ENCODE data around the gene HSD11B2.

The HSD11B2 gene

GRCh38 chr16:67443265-67443664, 12.3 kb downstream of the HSD11B2 start:
- Histone ChIP-seq H3K27ac (peak overlapping the region in 1 of 2 donors; percentile 15), H3K4me3 (no peak overlapping the region)
- no peak for TF ChIP-seq CTCF (IDR thresholded peaks at IDR 0.05)
- DNase-seq (ENCODE audit: low spot score): no peak

- no peak overlapping the region for H3K4me3 ChIP-seq
- DNase-seq (ENCODE audit: low spot score): no peak
- TF ChIP-seq CTCF (IDR thresholded peaks at IDR 0.05): no peak
- peak overlapping the region in 1 of 2 donors; percentile 15 for H3K27ac ChIP-seq
These were observed 13.6 kb downstream of the HSD11B2 start for GRCh38 chr16:67444259-67445125.

GRCh38 chr16:67445126-67445426, 14.2 kb downstream of the HSD11B2 start:
- TF ChIP-seq CTCF (IDR thresholded peaks at IDR 0.05): no peak
- Histone ChIP-seq H3K4me3 (no peak overlapping the region), H3K27ac (no peak overlapping the region)
- no peak for DNase-seq (ENCODE audit: low spot score)

DNA sequence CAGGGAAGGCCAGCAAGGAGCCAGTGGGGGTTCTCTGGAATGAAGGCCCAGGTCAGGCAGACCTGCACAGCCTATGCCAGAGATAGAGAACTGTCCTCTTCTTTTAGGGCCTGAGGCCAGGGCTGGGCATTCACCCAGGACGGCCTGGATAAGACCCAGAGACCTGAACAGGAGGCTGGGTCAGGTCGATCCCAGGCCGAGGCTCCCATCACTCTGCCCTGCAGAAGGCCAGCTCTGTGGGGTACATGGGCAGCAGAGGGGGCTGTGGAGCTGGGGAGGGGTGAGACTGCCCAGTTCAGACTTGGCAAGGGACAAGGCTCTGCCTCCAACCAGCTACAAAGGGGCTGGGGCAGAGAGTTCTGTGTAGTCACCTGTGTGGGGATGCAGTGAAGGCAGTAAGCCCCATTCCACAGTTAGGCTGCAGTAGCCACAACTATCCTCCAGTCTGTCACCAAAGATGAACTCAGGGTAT, 14.6 kb downstream of the HSD11B2 start:
- no peak overlapping the region for H3K4me3 ChIP-seq
- no peak overlapping the region for H3K27ac ChIP-seq
- no peak for TF ChIP-seq CTCF (IDR thresholded peaks at IDR 0.05)
- no peak for DNase-seq (ENCODE audit: low spot score)

DNA sequence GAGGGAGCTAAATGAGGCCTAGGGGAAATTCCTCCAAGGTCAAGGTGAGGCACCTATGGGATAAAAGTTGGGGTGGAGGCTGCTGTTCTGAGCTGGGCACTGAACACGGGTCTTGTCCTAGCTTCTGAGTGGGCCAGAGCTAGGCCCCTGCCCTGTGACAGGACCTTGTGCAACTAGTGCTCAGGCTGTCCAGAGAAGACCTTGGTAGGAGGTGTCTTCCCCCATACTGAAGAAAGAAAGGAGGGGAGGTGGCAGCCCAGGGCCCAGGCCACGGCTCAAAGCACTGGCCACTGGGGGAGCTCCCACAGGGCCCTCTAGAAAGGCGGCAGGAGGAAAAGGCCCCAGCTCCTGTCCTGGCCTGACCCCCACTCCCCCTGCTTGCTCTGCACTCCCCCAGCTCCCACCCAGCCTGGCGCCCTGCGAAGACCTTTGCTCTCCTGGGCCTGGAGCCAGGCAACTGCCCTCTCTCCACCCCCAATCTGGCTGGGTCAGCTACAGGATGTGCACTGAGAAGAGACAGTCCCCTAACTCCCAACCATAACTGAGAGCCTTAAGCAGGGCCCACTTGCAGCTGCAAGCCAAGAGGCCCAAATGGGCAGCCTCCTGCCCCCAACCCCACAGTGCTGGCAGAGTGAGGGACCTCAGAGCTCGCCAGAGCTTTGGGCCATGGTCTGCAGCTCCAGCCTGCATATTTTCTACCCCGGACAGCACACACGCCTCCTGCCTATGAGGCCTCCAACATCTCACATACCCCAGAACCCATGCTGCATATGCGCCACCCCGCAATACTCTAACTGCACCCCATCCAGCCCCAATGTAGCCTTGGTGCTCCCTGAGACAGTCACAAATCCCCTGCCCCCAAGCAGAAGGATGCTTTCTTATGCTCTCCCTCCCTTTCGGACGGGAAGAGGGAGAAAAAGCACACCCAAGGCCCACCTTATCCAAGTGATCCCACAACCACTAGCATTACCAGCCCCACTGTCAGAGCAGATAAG, 15.3 kb downstream of the HSD11B2 start:
- DNase-seq (ENCODE audit: low spot score): no peak
- no peak overlapping the region for H3K27ac ChIP-seq
- no peak for TF ChIP-seq CTCF (IDR thresholded peaks at IDR 0.05)
- no peak overlapping the region for H3K4me3 ChIP-seq

- Histone ChIP-seq H3K4me3 (no peak overlapping the region), H3K27ac (no peak overlapping the region)
- DNase-seq (ENCODE audit: low spot score): no peak
- no peak for TF ChIP-seq CTCF (IDR thresholded peaks at IDR 0.05)
These were observed 16.1 kb downstream of the HSD11B2 start for GRCh38 chr16:67446968-67447507.

Data from coronary artery (tissue), 2 donors.